Measurements from ENCODE around the gene SDHAF2. TPM values are rescaled to one million over a fixed set of nuclear protein-coding genes. Genes with fewer than 3 reads are reported as not detected.
"Not testable (repeated sequence)": the region's sequence is repeated elsewhere in the genome, so short reads cannot be mapped to it uniquely, and the experiment has no call there.

SDHAF2 gene
- total RNA-seq (2014; rRNA removed; shearing (Covaris generic); ENCODE audit: low replicate concordance): 18.2 and 35.5 TPM in 2 replicates

DNA sequence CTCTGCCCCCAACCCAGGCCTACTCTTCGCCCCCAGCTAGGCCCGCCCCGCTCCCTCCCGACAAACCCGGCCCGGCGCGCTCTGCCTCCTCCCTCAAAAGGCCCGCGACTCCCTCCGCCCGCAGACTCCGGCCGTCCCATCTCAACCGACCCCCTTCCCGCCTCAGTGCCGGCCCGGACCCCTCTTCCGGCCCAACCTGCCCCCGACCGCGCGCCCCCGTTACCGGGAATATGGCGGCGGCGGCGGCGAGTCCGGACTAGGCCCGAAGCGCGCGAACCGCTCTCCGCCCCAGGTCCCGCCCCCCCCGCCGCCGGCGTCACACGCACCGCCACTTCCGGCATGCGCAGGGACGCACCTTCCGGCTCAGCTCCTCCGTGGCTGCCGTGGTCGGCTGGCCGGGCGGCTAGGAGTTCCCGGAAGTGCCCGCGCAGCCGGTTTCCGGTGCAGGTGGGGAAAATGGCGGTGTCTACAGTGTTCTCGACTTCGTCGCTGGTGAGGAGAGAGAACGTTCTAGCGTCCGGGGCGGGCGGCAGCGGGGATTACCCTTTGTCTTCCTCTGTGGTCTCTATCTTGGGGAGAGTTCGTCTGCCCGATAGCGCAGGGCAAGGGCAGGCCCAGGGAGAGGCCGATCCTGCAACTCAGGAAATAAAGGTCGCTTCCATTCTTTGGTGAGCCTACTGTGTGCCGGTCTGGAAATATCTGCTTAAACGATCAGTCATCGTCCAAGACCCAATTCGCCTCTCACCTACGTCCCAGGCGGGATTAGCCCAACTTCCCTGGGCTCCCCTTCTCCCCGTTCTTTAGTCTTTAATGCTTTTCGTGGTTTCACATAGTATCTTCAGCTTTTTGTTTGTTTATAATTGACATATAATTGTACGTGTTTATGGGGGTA is at the start of gene SDHAF2, which contains the start of gene CPSF7:
Gene SDHAF2, plus strand, starts transcription at position 434 of the 892 bp plus-strand sequence. Its CDS starts 23 bp downstream, at position 457.
Gene CPSF7, minus strand, starts transcription at position 285 of the 892 bp plus-strand sequence. CDS start 740 bp downstream, outside the sequence.
- DNase-seq: peak; percentile 98
- no peaks in the 10 kb centered on the region for H3K9me3 ChIP-seq
- peak within 1 kb of the TSS; percentile 74 for H3K4me3 ChIP-seq

DNA sequence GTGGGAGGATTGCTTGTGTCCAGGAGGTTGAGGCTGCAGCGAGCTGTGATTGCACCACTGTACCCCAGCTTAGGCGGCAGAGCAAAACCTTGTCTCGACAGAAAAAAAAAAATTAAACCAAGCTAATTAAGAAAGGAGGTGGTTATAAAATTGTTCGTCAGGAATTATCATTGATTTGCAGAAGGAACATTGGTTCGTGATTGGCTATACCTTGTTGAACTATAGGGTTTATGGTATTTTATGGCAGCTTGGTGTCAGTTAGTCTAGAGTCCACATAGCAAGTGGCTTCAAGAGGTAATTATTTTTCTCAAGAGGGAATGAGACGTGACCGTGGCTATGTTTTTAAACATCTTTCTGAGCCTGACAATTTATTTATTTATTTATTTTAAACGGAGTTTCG is 49.0 kb upstream of the SDHAF2 start:
- no peak for DNase-seq
- no peaks in the 10 kb centered on the region for H3K9me3 ChIP-seq
- H3K4me3 ChIP-seq: no peak overlapping the region
- no peaks in the 10 kb centered on the region for H3K36me3 ChIP-seq
- no peaks in the 10 kb centered on the region for H3K27me3 ChIP-seq

More for the DNA sequence above, at the start of gene SDHAF2, which contains the start of gene CPSF7:
- peaks cover 50% of the 10 kb centered on the region for H3K36me3 ChIP-seq
- H3K27me3 ChIP-seq: no peaks in the 10 kb centered on the region

GRCh38 chr11:61383859-61384258 is 46.1 kb upstream of the SDHAF2 start:
- not testable (repeated sequence) for H3K36me3 ChIP-seq, H3K9me3 ChIP-seq, H3K27me3 ChIP-seq

DNA sequence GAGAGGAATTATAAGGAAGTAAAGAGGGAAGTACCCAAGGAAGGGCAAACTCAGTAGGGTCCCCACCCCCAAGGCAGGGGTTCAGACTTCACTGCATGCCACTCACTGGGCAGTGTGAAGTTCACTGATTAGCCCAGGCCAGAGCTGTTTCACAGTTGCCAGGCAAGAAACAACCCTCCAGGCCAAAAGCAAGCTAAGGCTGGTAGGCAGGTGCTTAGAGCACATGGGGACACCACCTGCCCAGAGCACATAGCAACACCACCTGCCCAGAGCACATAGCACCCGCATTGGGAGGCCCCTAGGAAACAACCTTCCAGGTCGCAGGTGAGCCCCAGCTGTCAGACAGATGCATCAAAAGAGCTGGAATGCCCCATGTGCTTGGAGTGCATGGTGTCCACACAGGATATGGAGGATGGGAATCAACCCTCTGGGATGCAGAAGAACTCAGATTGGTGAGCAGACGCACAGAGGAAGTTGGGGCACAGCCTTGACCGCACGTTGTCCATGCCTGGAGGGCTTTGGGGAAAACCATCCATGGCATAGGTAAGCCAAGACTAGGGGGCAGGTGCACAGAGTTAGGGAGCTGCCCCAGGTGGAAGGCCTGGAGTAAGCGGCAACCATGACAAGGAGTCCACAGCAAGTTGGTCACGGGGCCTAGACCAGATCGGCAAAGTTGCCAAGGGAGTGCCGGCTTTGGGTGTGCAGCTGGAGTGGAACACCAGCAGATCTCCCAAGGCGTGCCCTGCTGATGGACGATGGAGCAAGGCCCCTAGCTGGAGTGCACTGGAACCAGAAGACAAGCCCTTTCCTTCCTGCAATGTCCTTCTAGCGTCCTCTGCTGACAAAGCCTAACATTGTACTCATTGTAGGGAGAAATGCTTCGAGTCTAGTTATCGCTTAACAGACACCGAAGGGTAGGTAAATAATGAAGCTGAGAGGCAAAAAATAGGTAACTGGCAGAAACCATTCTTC is 45.4 kb upstream of the SDHAF2 start:
- no peaks in the 10 kb centered on the region for H3K36me3 ChIP-seq
- H3K4me3 ChIP-seq: no peak overlapping the region
- no peaks in the 10 kb centered on the region for H3K27me3 ChIP-seq
- DNase-seq: no peak
- no peaks in the 10 kb centered on the region for H3K9me3 ChIP-seq

More at GRCh38 chr11:61383859-61384258, 46.1 kb upstream of the SDHAF2 start:
- not testable (repeated sequence) for DNase-seq, H3K4me3 ChIP-seq

GRCh38 chr11:61390161-61390560 is 39.8 kb upstream of the SDHAF2 start:
- Histone ChIP-seq H3K4me3 (no peak overlapping the region), H3K36me3 (0 out of 2 replicates have a peak, but pooled peaks cover 4% of the 10 kb centered on the region), H3K27me3 (no peaks in the 10 kb centered on the region), H3K9me3 (no peaks in the 10 kb centered on the region)
- no peak for DNase-seq

GRCh38 chr11:61392981-61393595 is 36.8 kb upstream of the SDHAF2 start:
- peaks cover 10% of the 10 kb centered on the region for H3K36me3 ChIP-seq
- no peaks in the 10 kb centered on the region for H3K27me3 ChIP-seq
- peak overlapping the region; percentile 82 for H3K4me3 ChIP-seq
- DNase-seq: no peak
- H3K9me3 ChIP-seq: no peaks in the 10 kb centered on the region

GRCh38 chr11:61401173-61401572 is 28.8 kb upstream of the SDHAF2 start:
- H3K4me3 ChIP-seq: no peak overlapping the region
- no peaks in the 10 kb centered on the region for H3K27me3 ChIP-seq
- no peak for DNase-seq
- peaks cover 47% of the 10 kb centered on the region for H3K36me3 ChIP-seq
- no peaks in the 10 kb centered on the region for H3K9me3 ChIP-seq

GRCh38 chr11:61401573-61401972 is 28.4 kb upstream of the SDHAF2 start:
- H3K4me3 ChIP-seq: no peak overlapping the region
- no peaks in the 10 kb centered on the region for H3K9me3 ChIP-seq
- H3K36me3 ChIP-seq: peaks cover 51% of the 10 kb centered on the region
- DNase-seq: no peak
- no peaks in the 10 kb centered on the region for H3K27me3 ChIP-seq

GRCh38 chr11:61403658-61404057 is 26.3 kb upstream of the SDHAF2 start:
- Histone ChIP-seq H3K4me3 (no peak overlapping the region), H3K9me3 (no peaks in the 10 kb centered on the region), H3K36me3 (peaks cover 66% of the 10 kb centered on the region), H3K27me3 (no peaks in the 10 kb centered on the region)
- DNase-seq: no peak

- DNase-seq: no peak
- Histone ChIP-seq H3K4me3 (no peak overlapping the region), H3K36me3 (peaks cover 71% of the 10 kb centered on the region), H3K27me3 (no peaks in the 10 kb centered on the region), H3K9me3 (no peaks in the 10 kb centered on the region)
Measured at GRCh38 chr11:61404103-61404502, 25.8 kb upstream of the SDHAF2 start.

- Histone ChIP-seq H3K36me3 (peaks cover 74% of the 10 kb centered on the region), H3K9me3 (no peaks in the 10 kb centered on the region), H3K27me3 (no peaks in the 10 kb centered on the region), H3K4me3 (no peak overlapping the region)
- no peak for DNase-seq
Measured at GRCh38 chr11:61404641-61405040, 25.3 kb upstream of the SDHAF2 start.

DNA sequence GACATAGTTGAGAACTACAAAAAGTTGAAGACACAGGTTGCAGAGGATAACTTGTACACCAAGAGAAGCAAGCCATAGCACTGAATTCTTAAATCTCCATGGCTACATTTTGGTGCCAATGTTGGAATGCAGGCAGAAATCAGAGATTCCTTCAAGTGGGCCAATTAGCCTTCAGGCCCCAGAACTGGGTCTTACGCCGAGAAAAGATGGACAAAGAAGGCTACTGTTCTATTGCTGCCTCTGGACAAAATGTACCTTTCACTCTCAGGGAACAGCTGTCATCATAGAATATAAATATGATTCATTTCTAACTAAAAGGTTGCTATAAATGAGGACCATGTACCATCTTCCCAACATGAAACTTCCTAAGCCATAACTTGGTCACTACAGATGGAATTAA is 23.9 kb upstream of the SDHAF2 start:
- DNase-seq: no peak
- H3K36me3 ChIP-seq: peaks cover 88% of the 10 kb centered on the region
- no peak overlapping the region for H3K4me3 ChIP-seq
- H3K9me3 ChIP-seq: no peaks in the 10 kb centered on the region
- no peaks in the 10 kb centered on the region for H3K27me3 ChIP-seq

DNA sequence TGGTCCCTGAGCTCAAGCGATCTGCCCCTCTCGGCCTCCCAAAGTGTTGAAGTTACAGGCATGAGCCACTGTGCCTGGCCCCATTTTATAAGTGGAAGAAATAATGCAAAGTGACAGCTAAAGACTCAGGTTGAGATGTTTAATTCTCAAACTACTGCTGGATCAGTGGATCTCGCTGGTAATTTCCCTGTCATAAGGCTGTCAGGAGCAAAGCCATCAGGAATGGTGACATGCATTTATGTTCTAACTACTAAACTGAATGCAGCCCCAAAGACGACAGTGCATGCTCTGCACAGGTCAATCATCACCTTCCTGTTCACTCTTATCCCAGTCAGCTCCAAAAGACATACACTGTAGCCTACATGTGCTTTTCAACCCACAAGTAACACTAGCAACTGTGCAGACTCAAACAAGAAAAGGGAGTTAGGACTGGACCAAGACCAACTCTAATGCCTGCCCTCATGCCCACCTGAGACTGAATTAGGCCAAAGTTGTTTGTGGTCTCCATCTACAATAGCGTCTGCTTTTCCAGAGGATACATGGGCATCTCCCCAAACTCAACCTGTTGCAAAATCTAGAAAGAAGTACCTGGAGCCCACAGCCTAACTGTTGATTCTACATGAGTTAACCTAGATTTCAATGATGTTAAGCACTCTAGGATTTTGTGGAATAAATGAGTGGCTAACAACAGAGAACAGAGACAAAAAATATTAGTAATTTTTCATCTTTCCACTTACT is 22.8 kb upstream of the SDHAF2 start:
- Histone ChIP-seq H3K27me3 (no peaks in the 10 kb centered on the region), H3K9me3 (no peaks in the 10 kb centered on the region), H3K4me3 (no peak overlapping the region), H3K36me3 (peaks cover 91% of the 10 kb centered on the region)
- DNase-seq: no peak

GRCh38 chr11:61411589-61411988 is 18.3 kb upstream of the SDHAF2 start:
- no peaks in the 10 kb centered on the region for H3K27me3 ChIP-seq
- no peak overlapping the region for H3K4me3 ChIP-seq
- H3K36me3 ChIP-seq: peaks cover 94% of the 10 kb centered on the region
- no peak for DNase-seq
- H3K9me3 ChIP-seq: no peaks in the 10 kb centered on the region

GRCh38 chr11:61413496-61413895 is 16.4 kb upstream of the SDHAF2 start:
- peak; percentile 56 for DNase-seq

GRCh38 chr11:61414547-61414946 is 15.4 kb upstream of the SDHAF2 start:
- no peak for DNase-seq
- H3K4me3 ChIP-seq: no peak overlapping the region
- H3K27me3 ChIP-seq: no peaks in the 10 kb centered on the region
- peaks cover 98% of the 10 kb centered on the region for H3K36me3 ChIP-seq
- H3K9me3 ChIP-seq: no peaks in the 10 kb centered on the region

More at GRCh38 chr11:61413496-61413895, 16.4 kb upstream of the SDHAF2 start:
- H3K9me3 ChIP-seq: no peaks in the 10 kb centered on the region
- no peak overlapping the region for H3K4me3 ChIP-seq
- peaks cover 96% of the 10 kb centered on the region for H3K36me3 ChIP-seq
- no peaks in the 10 kb centered on the region for H3K27me3 ChIP-seq

Data from MG63 (cell line).